Activated CD4-positive, alpha-beta T cell treated with anti-CD3 and anti-CD28 coated beads for 24 hours (primary cell): ENCODE measurements around the gene RAB3IP.
"Not testable (repeated sequence)": the region's sequence is repeated elsewhere in the genome, so short reads cannot be mapped to it uniquely, and the experiment has no call there.

Experiments used
- DNase-seq, 2 donors: peaks; one replicate each; pipeline ENCODE4 v3.0.0-alpha.2; 2020; ENCODE audit warnings: low read depth in 2 of 2

RAB3IP gene

DNA sequence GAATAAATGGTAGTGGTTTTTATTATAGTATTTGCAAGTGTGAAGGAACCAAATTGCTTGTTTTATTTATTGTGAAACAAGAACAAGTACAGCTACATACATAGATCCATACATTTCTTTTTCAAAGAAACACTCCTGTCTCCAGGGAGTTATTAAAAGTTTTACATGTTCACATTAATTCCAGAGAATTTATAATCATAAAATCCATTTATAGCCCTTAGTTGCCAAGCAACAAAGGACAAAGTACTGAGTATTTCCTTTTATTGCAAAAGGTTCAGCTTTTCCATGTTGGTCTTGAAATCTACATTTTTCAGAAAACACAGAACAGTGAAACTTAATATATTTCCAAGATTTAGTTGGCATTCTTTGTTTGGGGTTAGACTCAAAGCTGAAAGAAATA lies 95.9 kb downstream of the RAB3IP start:
- no peak for DNase-seq

- DNase-seq: no peak
These were observed 96.4 kb downstream of the RAB3IP start for GRCh38 chr12:69835081-69835480.

DNA sequence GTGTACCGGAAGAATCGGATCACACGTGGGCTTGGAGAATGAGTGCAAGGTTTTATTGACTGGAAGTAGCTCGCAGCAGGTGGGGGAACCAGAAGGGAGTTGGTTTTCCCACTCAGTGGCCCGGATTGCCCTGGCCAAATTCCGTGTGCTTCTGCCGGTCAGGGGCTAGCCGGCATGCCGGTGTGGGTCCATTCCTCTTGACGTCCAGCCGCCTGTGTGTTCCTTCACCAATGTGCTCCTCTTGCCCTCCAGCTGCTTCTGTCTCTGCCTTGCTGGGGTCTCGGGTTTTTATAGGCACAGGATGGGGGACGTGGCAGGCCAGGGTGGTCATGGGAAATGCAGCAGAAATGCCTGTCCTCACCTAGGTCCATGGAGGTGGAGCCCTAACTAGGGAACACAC lies 97.4 kb downstream of the RAB3IP start:
- DNase-seq: no peak

DNA sequence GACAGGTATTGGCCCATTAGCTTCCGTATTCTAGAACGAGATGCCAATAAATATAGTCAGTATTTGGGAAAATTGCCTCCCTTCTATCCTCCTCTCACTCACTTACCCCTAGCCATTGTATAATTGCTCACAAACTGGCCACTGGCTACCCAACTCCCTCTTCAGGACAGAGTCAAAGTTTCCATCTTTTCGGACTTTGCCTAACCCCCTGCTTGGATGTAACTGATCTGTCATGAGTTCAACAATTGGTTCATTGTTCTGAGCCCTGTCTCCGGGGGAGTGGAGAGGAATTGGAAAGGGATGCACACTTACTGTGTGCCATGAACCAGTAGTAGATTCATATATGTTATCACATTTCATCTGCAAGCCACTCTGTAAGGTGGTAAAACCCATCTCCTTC lies 98.5 kb downstream of the RAB3IP start:
- DNase-seq: no peak

GRCh38 chr12:69837657-69838415 lies 99.2 kb downstream of the RAB3IP start:
- DNase-seq: no peak

GRCh38 chr12:69840727-69841126 lies 102.1 kb downstream of the RAB3IP start:
- DNase-seq: no peak

DNA sequence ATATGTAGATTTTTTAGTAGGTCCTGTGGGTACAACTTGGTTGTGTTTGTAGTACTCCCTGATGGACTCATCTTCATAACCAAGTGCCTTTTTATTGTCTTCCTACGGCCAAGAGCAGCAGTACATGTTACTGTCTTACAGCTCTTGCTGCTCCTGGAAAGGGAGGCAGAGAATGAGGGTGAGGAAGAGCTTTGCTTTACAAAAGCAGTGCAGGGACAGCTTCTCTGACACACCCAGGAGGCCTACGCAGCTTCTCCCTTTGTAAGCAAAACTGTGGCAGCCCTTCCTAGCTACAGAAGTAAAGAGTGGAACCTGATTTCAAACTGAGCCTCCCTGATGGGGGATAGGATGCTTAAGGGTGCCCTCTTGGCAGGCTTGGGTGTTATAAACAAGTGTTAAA lies 104.9 kb downstream of the RAB3IP start:
- no peak for DNase-seq

DNA sequence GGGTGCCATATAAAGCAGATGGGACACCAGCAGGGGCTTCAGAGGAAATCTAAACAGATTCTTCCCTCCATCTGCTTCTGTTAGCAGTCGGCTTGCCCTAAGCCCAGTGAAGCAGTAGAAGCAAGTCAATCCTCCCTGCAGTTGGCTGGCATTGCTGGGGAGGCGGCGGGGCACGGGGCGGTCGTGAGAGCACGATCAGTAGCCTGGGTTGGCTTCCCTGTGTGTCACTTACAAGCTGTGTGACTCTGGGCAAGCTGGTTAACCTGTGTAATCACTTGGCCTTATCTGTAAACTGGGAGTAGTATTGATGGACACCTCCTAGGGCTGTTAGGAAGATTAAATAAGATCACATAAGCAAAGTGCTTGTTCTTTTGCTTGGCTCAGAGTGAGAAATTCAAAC lies 105.8 kb downstream of the RAB3IP start:
- no peak for DNase-seq

DNA sequence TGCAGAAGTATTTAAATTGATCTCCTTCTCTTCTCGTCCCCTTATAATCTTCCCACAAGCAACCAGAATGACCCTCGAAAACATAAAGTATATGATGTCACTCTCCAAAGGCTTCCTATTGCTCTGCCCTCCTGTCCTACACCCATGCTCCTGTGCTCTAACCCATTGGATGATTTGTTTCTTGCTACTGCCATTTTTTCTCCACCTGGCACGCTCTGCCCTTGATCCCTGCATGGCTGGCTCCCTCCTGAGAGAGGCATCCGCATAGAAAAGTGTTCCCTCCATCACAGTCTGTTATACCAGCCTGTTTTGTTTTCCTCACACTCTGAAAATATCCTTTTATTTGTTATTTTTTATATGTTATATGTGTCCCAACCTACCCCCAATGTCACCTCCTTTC lies 106.2 kb downstream of the RAB3IP start:
- DNase-seq: no peak

- no peak for DNase-seq
These were observed 108.3 kb downstream of the RAB3IP start for GRCh38 chr12:69846976-69847375.

DNA sequence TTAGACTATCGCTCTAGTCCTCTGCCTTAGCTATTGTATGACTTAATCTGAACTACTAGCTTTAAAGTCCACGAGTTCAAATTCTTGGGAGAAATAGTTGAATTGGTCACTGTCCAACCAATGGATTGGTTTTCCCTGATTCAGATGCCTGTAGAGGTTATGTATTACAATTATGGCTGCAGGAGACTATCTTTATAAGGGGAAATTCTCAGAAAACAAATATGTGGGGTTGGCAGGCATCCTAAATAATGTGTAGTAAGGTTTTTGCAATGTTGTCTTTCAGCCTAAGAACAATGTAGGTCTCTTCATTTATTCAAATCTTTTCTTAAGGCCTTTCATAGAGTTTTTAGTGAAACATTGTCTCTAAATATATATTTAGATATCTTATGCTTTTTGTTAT lies 113.3 kb downstream of the RAB3IP start:
- no peak for DNase-seq

DNA sequence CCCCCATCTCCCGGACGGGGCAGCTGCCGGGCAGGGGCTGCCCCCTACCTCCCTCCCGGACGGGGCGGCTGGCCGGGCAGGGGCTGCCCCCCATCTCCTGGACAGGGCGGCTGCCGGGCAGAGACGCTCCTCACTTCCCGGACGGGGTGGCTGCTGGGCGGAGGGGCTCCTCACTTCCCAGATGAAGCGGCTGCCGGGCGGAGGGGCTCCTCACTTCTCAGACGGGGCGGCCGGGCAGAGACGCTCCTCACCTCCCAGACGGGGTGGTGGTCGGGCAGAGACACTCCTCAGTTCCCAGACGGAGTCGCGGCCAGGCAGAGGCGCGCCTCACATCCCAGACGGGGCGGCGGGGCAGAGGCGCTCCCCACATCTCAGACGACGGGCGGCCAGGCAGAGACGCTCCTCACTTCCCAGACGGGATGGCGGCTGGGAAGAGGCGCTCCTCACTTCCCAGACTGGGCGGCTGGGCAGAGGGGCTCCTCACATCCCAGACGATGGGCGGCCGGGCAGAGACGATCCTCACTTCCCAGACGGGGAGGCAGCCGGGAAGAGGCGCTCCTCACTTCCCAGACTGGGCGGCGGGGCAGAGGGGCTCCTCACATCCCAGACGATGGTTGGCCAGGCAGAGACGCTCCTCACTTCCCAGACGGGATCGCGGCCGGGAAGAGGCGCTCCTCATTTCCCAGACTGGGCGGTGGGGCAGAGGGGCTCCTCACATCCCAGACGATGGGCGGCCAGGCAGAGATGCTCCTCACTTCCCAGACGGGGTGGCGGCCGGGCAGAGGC lies 114.7 kb downstream of the RAB3IP start:
- not testable (repeated sequence) for DNase-seq

- DNase-seq: no peak
These were observed 128.0 kb downstream of the RAB3IP start for GRCh38 chr12:69866698-69867097.

GRCh38 chr12:69868695-69869094 lies 130.0 kb downstream of the RAB3IP start:
- no peak for DNase-seq

- no peak for DNase-seq
These were observed 134.1 kb downstream of the RAB3IP start for GRCh38 chr12:69872804-69873203.
